GM12873 (cell line): ENCODE data around the gene HSPB9.

Experiments
- CTCF ChIP-seq: IDR thresholded peaks from 2 replicates; pipeline ENCODE4 v1.5.1; 2012; ENCODE audit warnings: low read depth, mild to moderate bottlenecking, moderate library complexity, low read length, control low read depth; ENCODE audit not compliant: insufficient read depth; ENCODE audit errors: missing control alignments

HSPB9 gene

GRCh38 chr17:42142371-42142896, 19.8 kb downstream of the HSPB9 start:
- no peak for TF ChIP-seq CTCF

- no peak for TF ChIP-seq CTCF
Observed at GRCh38 chr17:42146911-42147607, 24.5 kb downstream of the HSPB9 start.

- no peak for TF ChIP-seq CTCF
Observed at GRCh38 chr17:42153919-42154742, 31.5 kb downstream of the HSPB9 start.

GRCh38 chr17:42155614-42156045, 33.0 kb downstream of the HSPB9 start:
- no peak for TF ChIP-seq CTCF

GRCh38 chr17:42159796-42160530, 37.4 kb downstream of the HSPB9 start:
- TF ChIP-seq CTCF: no peak

GRCh38 chr17:42160531-42160910, 37.9 kb downstream of the HSPB9 start:
- no peak for TF ChIP-seq CTCF

GRCh38 chr17:42163113-42163512, 40.5 kb downstream of the HSPB9 start:
- TF ChIP-seq CTCF: peak; percentile 78
